ENCODE data around the gene RNF144A.

Gene RNF144A

GRCh38 chr2:7037340-7038333, 120.4 kb downstream of the RNF144A start:
- no peak overlapping the region for H3K4me3 Mint-ChIP-seq
- H3K4me1 Mint-ChIP-seq (ENCODE audit: low read depth), result no peaks in the 10 kb centered on the region
- no peak overlapping the region for H3K27ac Mint-ChIP-seq
- peaks cover 4% of the 10 kb centered on the region for H3K9me3 Mint-ChIP-seq
- peaks cover 25% of the 10 kb centered on the region for H3K36me3 Mint-ChIP-seq (ENCODE audit: low read depth)
- no peaks in the 10 kb centered on the region for H3K27me3 Mint-ChIP-seq (ENCODE audit: low read depth)

- Mint-ChIP-seq H3K4me1 (ENCODE audit: low read depth) (no peaks in the 10 kb centered on the region), H3K27ac (no peak overlapping the region), H3K36me3 (ENCODE audit: low read depth) (peaks cover 18% of the 10 kb centered on the region), H3K4me3 (no peak overlapping the region), H3K9me3 (peaks cover 4% of the 10 kb centered on the region), H3K27me3 (ENCODE audit: low read depth) (no peaks in the 10 kb centered on the region)
These were observed 123.3 kb downstream of the RNF144A start for GRCh38 chr2:7040547-7040946.

- Mint-ChIP-seq H3K27ac (no peak overlapping the region), H3K4me1 (ENCODE audit: low read depth) (no peaks in the 10 kb centered on the region), H3K27me3 (ENCODE audit: low read depth) (no peaks in the 10 kb centered on the region), H3K4me3 (no peak overlapping the region), H3K9me3 (peaks cover 4% of the 10 kb centered on the region), H3K36me3 (ENCODE audit: low read depth) (peaks cover 18% of the 10 kb centered on the region)
These were observed 124.2 kb downstream of the RNF144A start for GRCh38 chr2:7041421-7041820.

- Mint-ChIP-seq H3K4me1 (ENCODE audit: low read depth) (no peaks in the 10 kb centered on the region), H3K27ac (no peak overlapping the region), H3K36me3 (ENCODE audit: low read depth) (peaks cover 22% of the 10 kb centered on the region), H3K27me3 (ENCODE audit: low read depth) (no peaks in the 10 kb centered on the region), H3K4me3 (no peak overlapping the region), H3K9me3 (peaks cover 4% of the 10 kb centered on the region)
These were observed 126.5 kb downstream of the RNF144A start for GRCh38 chr2:7043690-7044089.

GRCh38 chr2:7044253-7045250, 127.3 kb downstream of the RNF144A start:
- Mint-ChIP-seq H3K9me3 (no peaks in the 10 kb centered on the region), H3K27me3 (ENCODE audit: low read depth) (no peaks in the 10 kb centered on the region), H3K27ac (no peak overlapping the region), H3K4me1 (ENCODE audit: low read depth) (no peaks in the 10 kb centered on the region), H3K36me3 (ENCODE audit: low read depth) (peaks cover 13% of the 10 kb centered on the region), H3K4me3 (no peak overlapping the region)

GRCh38 chr2:7045601-7046590, 128.7 kb downstream of the RNF144A start:
- Mint-ChIP-seq H3K4me3 (no peak overlapping the region), H3K36me3 (ENCODE audit: low read depth) (peaks cover 10% of the 10 kb centered on the region), H3K27me3 (ENCODE audit: low read depth) (no peaks in the 10 kb centered on the region), H3K27ac (no peak overlapping the region), H3K9me3 (no peaks in the 10 kb centered on the region), H3K4me1 (ENCODE audit: low read depth) (no peaks in the 10 kb centered on the region)

GRCh38 chr2:7047661-7048060, 130.4 kb downstream of the RNF144A start:
- no peaks in the 10 kb centered on the region for H3K9me3 Mint-ChIP-seq

GRCh38 chr2:7048762-7049294, 131.6 kb downstream of the RNF144A start:
- no peak overlapping the region for H3K27ac Mint-ChIP-seq
- no peaks in the 10 kb centered on the region for H3K4me1 Mint-ChIP-seq (ENCODE audit: low read depth)
- H3K27me3 Mint-ChIP-seq (ENCODE audit: low read depth), result no peaks in the 10 kb centered on the region
- peaks cover 10% of the 10 kb centered on the region for H3K36me3 Mint-ChIP-seq (ENCODE audit: low read depth)
- H3K4me3 Mint-ChIP-seq, result no peak overlapping the region
- H3K9me3 Mint-ChIP-seq, result no peaks in the 10 kb centered on the region

More at GRCh38 chr2:7047661-7048060, 130.4 kb downstream of the RNF144A start:
- H3K27me3 Mint-ChIP-seq (ENCODE audit: low read depth), result no peaks in the 10 kb centered on the region
- H3K4me1 Mint-ChIP-seq (ENCODE audit: low read depth), result no peaks in the 10 kb centered on the region
- H3K27ac Mint-ChIP-seq, result no peak overlapping the region
- H3K4me3 Mint-ChIP-seq, result no peak overlapping the region
- peaks cover 10% of the 10 kb centered on the region for H3K36me3 Mint-ChIP-seq (ENCODE audit: low read depth)

GRCh38 chr2:7052404-7052803, 135.2 kb downstream of the RNF144A start:
- Mint-ChIP-seq H3K36me3 (ENCODE audit: low read depth) (peaks cover 8% of the 10 kb centered on the region), H3K27ac (no peak overlapping the region), H3K4me3 (no peak overlapping the region), H3K27me3 (ENCODE audit: low read depth) (no peaks in the 10 kb centered on the region), H3K9me3 (no peaks in the 10 kb centered on the region), H3K4me1 (ENCODE audit: low read depth) (peaks cover 2% of the 10 kb centered on the region)

GRCh38 chr2:7053650-7054265, 136.5 kb downstream of the RNF144A start:
- Mint-ChIP-seq H3K27me3 (ENCODE audit: low read depth) (no peaks in the 10 kb centered on the region), H3K4me3 (no peak overlapping the region), H3K36me3 (ENCODE audit: low read depth) (peaks cover 4% of the 10 kb centered on the region), H3K9me3 (no peaks in the 10 kb centered on the region), H3K4me1 (ENCODE audit: low read depth) (peaks cover 14% of the 10 kb centered on the region), H3K27ac (no peak overlapping the region)

- Mint-ChIP-seq H3K9me3 (no peaks in the 10 kb centered on the region), H3K27ac (no peak overlapping the region), H3K36me3 (ENCODE audit: low read depth) (peaks cover 5% of the 10 kb centered on the region), H3K4me3 (peak overlapping the region; percentile 4), H3K4me1 (ENCODE audit: low read depth) (peaks cover 17% of the 10 kb centered on the region), H3K27me3 (ENCODE audit: low read depth) (no peaks in the 10 kb centered on the region)
These were observed 140.7 kb downstream of the RNF144A start for GRCh38 chr2:7057865-7058400.

- Mint-ChIP-seq H3K9me3 (no peaks in the 10 kb centered on the region), H3K36me3 (ENCODE audit: low read depth) (peaks cover 10% of the 10 kb centered on the region), H3K27me3 (ENCODE audit: low read depth) (no peaks in the 10 kb centered on the region), H3K4me1 (ENCODE audit: low read depth) (peaks cover 17% of the 10 kb centered on the region), H3K4me3 (no peak overlapping the region), H3K27ac (no peak overlapping the region)
These were observed 142.9 kb downstream of the RNF144A start for GRCh38 chr2:7060156-7060555.

Measured in T-helper 1 cell treated with Interleukin-12 subunit alpha and Interleukin-12 subunit beta and Interleukin-4 antibody, amounts not matched to agents 30 μg/mL and 1 μg/mL, for 36 hours (primary cell).